Measurements from ENCODE around the gene KCTD20.

Gene KCTD20

GRCh38 chr6:36414481-36414880 lies 28.3 kb upstream of the KCTD20 start:
- H3K27ac ChIP-seq, result no peak overlapping the region
- no peak for DNase-seq (ENCODE audit: low spot score)
- CTCF ChIA-PET, result no interaction called here
- TF ChIP-seq CTCF (conservative IDR thresholded peaks at IDR 0.05; ENCODE audit: low read depth), result no peak
- POLR2A ChIA-PET (ENCODE audit: low non-redundant PET), result no interaction called here

- H3K27ac ChIP-seq, result no peak overlapping the region
- TF ChIP-seq CTCF (conservative IDR thresholded peaks at IDR 0.05; ENCODE audit: low read depth), result no peak
- no peak for DNase-seq (ENCODE audit: low spot score)
- ChIA-PET POLR2A (ENCODE audit: low non-redundant PET) (no interaction called here), CTCF (interaction anchor here (0.6 to 0.8 kb wide), 2 partner anchors 20 to 29 kb away, joined by 3 to 8 read pairs; no protein-coding TSS in a partner anchor)
Measured at GRCh38 chr6:36418558-36418957, 24.2 kb upstream of the KCTD20 start.

- DNase-seq (ENCODE audit: low spot score), result peak; percentile 45
- TF ChIP-seq CTCF (conservative IDR thresholded peaks at IDR 0.05; ENCODE audit: low read depth), result no peak
- CTCF ChIA-PET, result interaction anchor here (0.6 to 0.8 kb wide), 2 partner anchors 20 to 39 kb away, joined by 3 read pairs; no protein-coding TSS in a partner anchor
- H3K27ac ChIP-seq, result no peak overlapping the region
- POLR2A ChIA-PET (ENCODE audit: low non-redundant PET), result no interaction called here
Measured at GRCh38 chr6:36419310-36419709, 23.5 kb upstream of the KCTD20 start.

- H3K27ac ChIP-seq, result peak overlapping the region; percentile 87
- no peak for DNase-seq (ENCODE audit: low spot score)
- TF ChIP-seq CTCF (conservative IDR thresholded peaks at IDR 0.05; ENCODE audit: low read depth), result no peak
- POLR2A ChIA-PET (ENCODE audit: low non-redundant PET), result interaction anchor here (0.8 to 1.3 kb wide), 2 partner anchors 19 to 36 kb away, joined by 3 to 4 read pairs; no protein-coding TSS in a partner anchor
- CTCF ChIA-PET, result interaction anchor here (0.6 kb wide), 2 partner anchors 119 to 1381 kb away, joined by 4 to 5 read pairs; no protein-coding TSS in a partner anchor
Measured at GRCh38 chr6:36422714-36423100, 20.1 kb upstream of the KCTD20 start.

- ChIA-PET CTCF (interaction anchor here (0.6 kb wide), 2 partner anchors 22 to 1380 kb away, joined by 4 read pairs; no protein-coding TSS in a partner anchor), POLR2A (ENCODE audit: low non-redundant PET) (interaction anchor here (0.7 to 1.3 kb wide), 3 partner anchors 18 to 37 kb away, joined by 3 to 4 read pairs (median 3); no protein-coding TSS in a partner anchor)
- DNase-seq (ENCODE audit: low spot score), result peak; percentile 96
- H3K27ac ChIP-seq, result peak overlapping the region; percentile 87
- TF ChIP-seq CTCF (conservative IDR thresholded peaks at IDR 0.05; ENCODE audit: low read depth), result peak; percentile 77
Measured at GRCh38 chr6:36423101-36423824, 19.5 kb upstream of the KCTD20 start.

- DNase-seq (ENCODE audit: low spot score), result no peak
- H3K27ac ChIP-seq, result no peak overlapping the region
- POLR2A ChIA-PET (ENCODE audit: low non-redundant PET), result no interaction called here
- TF ChIP-seq CTCF (conservative IDR thresholded peaks at IDR 0.05; ENCODE audit: low read depth), result no peak
- CTCF ChIA-PET, result interaction anchor here (0.7 kb wide), 2 partner anchors 106 to 760 kb away, joined by 3 to 5 read pairs; no protein-coding TSS in a partner anchor
Measured at GRCh38 chr6:36426622-36427021, 16.2 kb upstream of the KCTD20 start.
